Astrocyte of the spinal cord (primary cell): Measurements from ENCODE around the gene MCEE.

Experiments
- DNase-seq: peaks from one replicate; pipeline ENCODE4 v3.0.0; 2011; ENCODE audit warnings: low read depth, low spot score
- H3K4me3 ChIP-seq: 2 replicates; pipeline ENCODE4 v1.5.1; 2011; ENCODE audit warnings: low read depth, mild to moderate bottlenecking, low read length, moderate library complexity
- in situ Hi-C: cut with HindIII; loops from 2 replicates; pipeline ENCODE4 v1.10.0; 2017; ENCODE audit warnings: low sequenced_read_pairs
- TF ChIP-seq, protein P1 (sequence below): IDR thresholded peaks from 2 replicates; pipeline ENCODE4 v1.5.1; 2012; ENCODE audit warnings: low read depth, mild to moderate bottlenecking, low read length, inconsistent platforms

Gene MCEE

DNA sequence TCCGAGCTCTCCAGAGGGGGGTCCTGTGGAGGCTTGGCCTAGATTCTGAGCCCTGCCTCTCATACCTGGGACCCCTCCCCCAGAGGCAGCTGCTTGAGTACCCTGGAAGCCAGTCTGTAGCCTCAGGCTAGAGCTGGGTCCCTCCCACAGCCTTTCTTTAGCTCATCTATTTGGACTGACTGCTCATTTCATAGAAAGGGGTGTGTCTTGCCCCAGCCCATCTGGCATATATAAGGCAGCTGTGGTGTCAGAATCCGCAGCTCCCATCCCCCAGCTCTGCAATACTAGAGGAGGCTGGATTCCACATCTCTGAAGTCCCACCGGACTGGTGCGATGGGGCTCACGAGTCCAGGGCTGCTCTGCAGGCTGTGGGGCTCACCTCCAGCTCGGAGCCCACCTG, 26.5 kb upstream of the MCEE start:
- DNase-seq = no peak
- in situ Hi-C loops = no loop called here
- TF ChIP-seq, protein P1, sequence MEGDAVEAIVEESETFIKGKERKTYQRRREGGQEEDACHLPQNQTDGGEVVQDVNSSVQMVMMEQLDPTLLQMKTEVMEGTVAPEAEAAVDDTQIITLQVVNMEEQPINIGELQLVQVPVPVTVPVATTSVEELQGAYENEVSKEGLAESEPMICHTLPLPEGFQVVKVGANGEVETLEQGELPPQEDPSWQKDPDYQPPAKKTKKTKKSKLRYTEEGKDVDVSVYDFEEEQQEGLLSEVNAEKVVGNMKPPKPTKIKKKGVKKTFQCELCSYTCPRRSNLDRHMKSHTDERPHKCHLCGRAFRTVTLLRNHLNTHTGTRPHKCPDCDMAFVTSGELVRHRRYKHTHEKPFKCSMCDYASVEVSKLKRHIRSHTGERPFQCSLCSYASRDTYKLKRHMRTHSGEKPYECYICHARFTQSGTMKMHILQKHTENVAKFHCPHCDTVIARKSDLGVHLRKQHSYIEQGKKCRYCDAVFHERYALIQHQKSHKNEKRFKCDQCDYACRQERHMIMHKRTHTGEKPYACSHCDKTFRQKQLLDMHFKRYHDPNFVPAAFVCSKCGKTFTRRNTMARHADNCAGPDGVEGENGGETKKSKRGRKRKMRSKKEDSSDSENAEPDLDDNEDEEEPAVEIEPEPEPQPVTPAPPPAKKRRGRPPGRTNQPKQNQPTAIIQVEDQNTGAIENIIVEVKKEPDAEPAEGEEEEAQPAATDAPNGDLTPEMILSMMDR = no peak
- H3K4me3 ChIP-seq = no peak overlapping the region

DNA sequence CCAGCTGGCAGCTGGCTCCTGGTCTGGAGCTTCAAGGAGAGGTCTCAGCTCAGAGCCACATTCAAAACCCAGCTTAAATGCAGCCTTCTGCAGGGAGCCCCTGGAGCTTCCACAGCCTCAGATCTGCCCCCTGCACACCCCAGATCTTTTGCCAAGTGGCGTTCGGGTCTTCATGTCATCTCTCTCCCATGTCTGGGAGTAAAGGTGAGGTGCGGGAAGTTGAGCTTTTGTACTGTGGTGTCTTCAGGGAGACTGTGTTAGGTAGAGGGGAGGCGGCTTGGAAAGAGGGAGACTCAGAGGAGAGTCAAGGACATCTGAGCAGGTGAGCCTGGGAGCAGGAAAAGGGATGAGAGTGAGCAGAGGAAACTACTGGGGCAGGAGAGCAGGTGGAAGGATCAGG, 25.8 kb upstream of the MCEE start:
- H3K4me3 ChIP-seq = no peak overlapping the region
- no peak for DNase-seq
- TF ChIP-seq, protein P1 = no peak
- in situ Hi-C loops = no loop called here

DNA sequence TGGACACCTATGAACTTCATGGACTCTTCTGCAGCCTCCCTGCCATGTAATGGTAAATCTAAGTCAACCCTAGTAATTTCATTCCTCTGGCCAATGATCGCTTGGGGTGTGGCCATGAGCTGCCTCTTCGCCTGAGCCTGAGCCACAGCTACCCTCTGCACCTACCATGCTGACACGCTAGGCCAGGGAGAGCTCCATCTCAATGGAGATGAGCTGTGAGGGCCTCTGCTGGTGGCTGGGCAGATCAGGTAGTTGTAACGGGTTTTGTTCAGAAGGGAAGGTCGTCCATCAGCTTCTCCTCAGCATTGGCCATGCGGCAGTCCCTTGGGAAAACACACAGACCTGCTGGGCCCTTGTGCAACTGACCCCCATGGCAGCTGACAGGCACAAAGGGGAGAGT, 24.8 kb upstream of the MCEE start:
- TF ChIP-seq, protein P1 = peak; percentile 19
- no peak overlapping the region for H3K4me3 ChIP-seq
- in situ Hi-C loops = no loop called here
- DNase-seq = no peak

DNA sequence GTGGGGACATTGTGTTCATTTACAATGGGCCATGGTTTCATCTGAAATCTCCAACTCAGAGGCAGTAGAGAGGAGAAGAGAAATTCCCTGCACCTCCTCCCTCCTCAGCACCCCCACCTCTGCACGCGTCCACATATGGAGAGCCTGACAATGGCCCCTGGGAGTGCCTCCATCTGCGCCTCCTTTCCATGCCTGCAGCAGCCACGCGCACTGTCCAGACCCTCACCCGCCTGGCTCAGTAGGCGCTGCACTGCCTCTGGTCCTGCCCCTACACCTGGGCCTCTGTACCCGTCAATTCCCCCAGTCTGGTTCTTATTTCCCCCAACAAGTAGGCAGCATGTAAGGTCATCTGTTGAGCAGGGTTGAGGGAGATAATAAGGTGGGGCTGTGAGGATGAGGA, 24.2 kb upstream of the MCEE start:
- H3K4me3 ChIP-seq = no peak overlapping the region
- DNase-seq = no peak
- in situ Hi-C loops = no loop called here
- TF ChIP-seq, protein P1 = no peak

DNA sequence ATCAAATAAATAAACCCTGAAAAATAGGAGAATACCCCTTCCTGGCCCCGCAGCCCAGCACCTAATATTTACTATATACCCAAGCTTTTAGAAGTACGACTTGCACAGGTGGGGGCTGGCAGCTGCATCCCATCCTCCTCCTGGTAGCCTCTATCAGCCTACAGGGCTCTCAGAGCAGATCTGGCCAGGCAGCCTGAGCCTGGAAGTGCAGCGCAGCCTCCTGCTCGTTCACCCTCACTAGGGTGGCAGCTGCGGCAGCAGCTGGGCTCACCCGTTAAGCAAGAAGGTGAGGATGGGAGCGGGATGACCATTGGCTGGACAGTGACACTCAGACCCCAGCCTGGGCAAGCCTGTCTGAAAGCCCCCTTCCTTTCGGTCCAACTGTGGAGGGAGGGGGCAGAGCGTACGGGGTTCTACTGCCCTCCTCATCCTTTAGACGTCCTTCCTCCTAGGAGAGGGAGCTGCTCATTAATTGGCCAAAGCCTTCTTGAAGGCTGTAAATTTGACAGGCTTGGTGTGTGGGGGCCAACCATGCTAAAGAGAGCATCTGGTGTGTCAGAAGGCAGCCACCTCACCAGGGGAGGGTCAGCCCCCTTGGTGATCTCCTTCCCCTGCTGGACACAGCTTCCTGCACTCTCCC, 23.7 kb upstream of the MCEE start:
- TF ChIP-seq, protein P1 = no peak
- H3K4me3 ChIP-seq = no peak overlapping the region
- in situ Hi-C loops = no loop called here
- no peak for DNase-seq

DNA sequence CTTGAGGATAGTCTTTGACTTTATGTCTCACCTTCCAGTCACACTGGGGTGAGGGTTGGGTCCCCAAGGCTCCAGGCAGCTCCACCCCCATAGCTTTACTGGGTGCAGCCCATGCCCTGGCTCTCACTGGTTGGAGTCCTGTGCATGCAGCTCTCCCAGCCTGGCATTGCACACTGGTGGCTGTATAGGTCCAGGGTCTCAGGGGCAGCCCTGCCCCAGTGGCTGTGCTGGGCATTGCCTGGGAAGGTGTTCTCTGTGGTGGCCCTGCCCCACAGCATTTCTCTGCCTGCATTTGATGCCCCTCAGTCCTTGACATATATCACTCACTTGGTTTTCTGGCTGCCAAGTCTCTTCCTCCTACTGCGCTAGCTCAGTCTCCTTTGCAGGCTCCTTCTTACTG, 21.6 kb upstream of the MCEE start:
- no peak overlapping the region for H3K4me3 ChIP-seq
- DNase-seq = no peak
- TF ChIP-seq, protein P1 = no peak
- in situ Hi-C loops = no loop called here
